CD4-positive, alpha-beta T cell (primary cell): ENCODE data around the gene POLR3GL. TPM values are rescaled to one million over a fixed set of nuclear protein-coding genes. Genes with fewer than 3 reads are reported as not detected.
A peak's percentile ranks its signal among the peaks of the same experiment; 100 is the strongest.

Experiments used
- ATAC-seq: fragments of 200-7000 bp; cut with Tn5 transposase; one replicate; pipeline ENCODE4 v1.10.0; 2022; ENCODE audit warnings: mild to moderate bottlenecking; ENCODE audit not compliant: poor library complexity
- CTCF ChIA-PET: fragments of 350-600 bp; sonication (Branson Sonifier 250); formaldehyde crosslinking; loops from one replicate; lab custom pipeline; 2021; ENCODE audit warnings: antibody characterized with exemption, inconsistent platforms; lab: Charles Lee
- POLR2A ChIA-PET: fragments of 350-600 bp; sonication (Branson Sonifier 250); formaldehyde crosslinking; loops from one replicate; lab custom pipeline; 2021; ENCODE audit warnings: antibody characterized with exemption, inconsistent platforms; lab: Charles Lee
- DNase-seq, 14 experiments: peaks; one replicate each; pipeline ENCODE4 v3.0.0-alpha.2; 2013 to 2020; ENCODE audit warnings: mixed read lengths in 2 of 14
- H3K27ac ChIP-seq, 2 donors: one replicate each; pipeline versions ENCODE4 v1.5.1 to v1.7.0; 2013; ENCODE audit warnings: low read length in 2 of 2, low read depth in 1 of 2, mild to moderate bottlenecking in 1 of 2
- H3K27me3 ChIP-seq, 2 experiments: 1 replicate in 1 of 2; 2 replicates in 1 of 2; pipeline versions ENCODE4 v1.6.1 to v1.7.0; 2013; ENCODE audit warnings: low read length in 2 of 2, control low read depth in 1 of 2, mild to moderate bottlenecking in 1 of 2, moderate library complexity in 1 of 2; ENCODE audit not compliant: insufficient read depth in 2 of 2, control insufficient read depth in 1 of 2
- H3K36me3 ChIP-seq: one replicate; pipeline ENCODE4 v1.6.1; 2013; ENCODE audit warnings: low read length, control low read depth; ENCODE audit not compliant: insufficient read depth
- H3K4me1 ChIP-seq: one replicate; pipeline ENCODE4 v1.6.1; 2013; ENCODE audit warnings: low read length, control low read depth; ENCODE audit not compliant: insufficient read depth
- H3K4me3 ChIP-seq: one replicate; pipeline ENCODE4 v1.5.1; 2013; ENCODE audit warnings: mild to moderate bottlenecking, low read length, moderate library complexity
- H3K9me3 ChIP-seq, 2 experiments: 1 replicate in 1 of 2; 2 replicates in 1 of 2; pipeline versions ENCODE4 v1.6.1 to v1.7.0; 2013; ENCODE audit warnings: low read length in 2 of 2, mild to moderate bottlenecking in 2 of 2, control low read depth in 1 of 2, moderate library complexity in 1 of 2; ENCODE audit not compliant: control insufficient read depth in 1 of 2, insufficient read depth in 1 of 2
- H3K27ac Mint-ChIP-seq: one replicate; pipeline ENCODE4 v1.8.0; 2020; ENCODE audit warnings: mixed read lengths
- H3K27me3 Mint-ChIP-seq: one replicate; pipeline ENCODE4 v1.8.0; 2021; ENCODE audit warnings: mixed read lengths
- H3K36me3 Mint-ChIP-seq: one replicate; pipeline ENCODE4 v1.8.0; 2021; ENCODE audit warnings: low read depth, mixed read lengths
- H3K4me1 Mint-ChIP-seq: one replicate; pipeline ENCODE4 v1.8.0; 2021; ENCODE audit warnings: low read depth, mixed read lengths
- H3K4me3 Mint-ChIP-seq: one replicate; pipeline ENCODE4 v1.8.0; 2020; ENCODE audit warnings: mild to moderate bottlenecking, mixed read lengths
- H3K9me3 Mint-ChIP-seq: one replicate; pipeline ENCODE4 v1.8.0; 2020; ENCODE audit warnings: mixed read lengths
- intact Hi-C, 2 experiments: fragments of 100-400 bp; cut with DNase I in 1 of 2; cut with micrococcal nuclease in 1 of 2; formaldehyde crosslinking; loops; one replicate each; pipeline versions ENCODE4 v1.15.1 to v1.9.0; 2023 to 2025; cut with DNase I, micrococcal nuclease
- total RNA-seq, 174 experiments: library from RNA in 2 of 174; stranded (reverse) in 2 of 174; gene quantifications; one replicate each; pipeline ENCODE4 v1.2.3 and lab custom pipeline; 2021 to 2026
- TF ChIP-seq, protein P1 (sequence below): fragments of 200-600 bp; IDR thresholded peaks from one replicate; pipeline ENCODE4 v1.8.0; 2022; ENCODE audit warnings: antibody characterized with exemption, mild to moderate bottlenecking

The POLR3GL gene
- total RNA-seq, 2 experiments from 2014 or later = 17.2 to 17.8 TPM

DNA sequence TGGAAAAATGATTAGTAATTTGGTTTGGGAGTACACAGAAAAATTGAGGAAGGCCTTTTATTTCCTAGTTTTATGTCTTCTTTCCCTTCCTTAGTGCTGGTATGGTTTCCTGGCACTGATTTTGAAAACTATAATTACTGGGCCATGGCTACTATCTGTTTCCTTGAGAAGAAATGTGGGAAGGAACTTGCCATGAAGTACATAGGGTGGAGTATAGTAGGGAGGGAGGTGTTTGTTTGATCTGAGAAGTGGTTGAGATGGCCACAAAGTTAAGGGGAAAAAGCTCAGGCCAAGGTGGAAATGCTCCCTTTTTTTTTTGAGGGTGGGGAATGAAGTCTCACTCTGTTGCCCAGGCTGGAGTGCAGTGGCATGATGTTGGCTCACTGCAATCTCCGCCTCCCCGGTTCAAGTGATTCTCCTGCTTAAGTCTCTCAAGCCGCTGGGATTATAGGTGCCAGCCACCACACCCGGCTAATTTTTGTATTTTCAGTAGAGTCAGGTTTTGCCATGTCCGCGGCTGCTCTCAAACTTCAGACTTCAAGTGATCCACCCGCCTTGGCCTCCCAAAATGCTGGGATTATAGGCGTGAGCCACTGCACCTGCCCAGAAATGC is 45.7 kb downstream of the POLR3GL start:
- TF ChIP-seq, protein P1, sequence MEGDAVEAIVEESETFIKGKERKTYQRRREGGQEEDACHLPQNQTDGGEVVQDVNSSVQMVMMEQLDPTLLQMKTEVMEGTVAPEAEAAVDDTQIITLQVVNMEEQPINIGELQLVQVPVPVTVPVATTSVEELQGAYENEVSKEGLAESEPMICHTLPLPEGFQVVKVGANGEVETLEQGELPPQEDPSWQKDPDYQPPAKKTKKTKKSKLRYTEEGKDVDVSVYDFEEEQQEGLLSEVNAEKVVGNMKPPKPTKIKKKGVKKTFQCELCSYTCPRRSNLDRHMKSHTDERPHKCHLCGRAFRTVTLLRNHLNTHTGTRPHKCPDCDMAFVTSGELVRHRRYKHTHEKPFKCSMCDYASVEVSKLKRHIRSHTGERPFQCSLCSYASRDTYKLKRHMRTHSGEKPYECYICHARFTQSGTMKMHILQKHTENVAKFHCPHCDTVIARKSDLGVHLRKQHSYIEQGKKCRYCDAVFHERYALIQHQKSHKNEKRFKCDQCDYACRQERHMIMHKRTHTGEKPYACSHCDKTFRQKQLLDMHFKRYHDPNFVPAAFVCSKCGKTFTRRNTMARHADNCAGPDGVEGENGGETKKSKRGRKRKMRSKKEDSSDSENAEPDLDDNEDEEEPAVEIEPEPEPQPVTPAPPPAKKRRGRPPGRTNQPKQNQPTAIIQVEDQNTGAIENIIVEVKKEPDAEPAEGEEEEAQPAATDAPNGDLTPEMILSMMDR = no peak
- H3K27ac Mint-ChIP-seq = no peak overlapping the region
- ATAC-seq = no peak
- H3K9me3 ChIP-seq = no peaks in the 10 kb centered on the region
- peaks cover 35% of the 10 kb centered on the region for H3K4me1 Mint-ChIP-seq
- DNase-seq = no peak
- ChIA-PET CTCF (interaction anchor here (5.2 kb wide), 1 partner anchor 30 kb away, joined by 151 read pairs; no protein-coding TSS in a partner anchor), POLR2A (interaction anchor here (1.1 to 7.3 kb wide), 3 partner anchors 31 to 165 kb away, joined by 3 to 144 read pairs (median 15); partner anchors contain the start of genes LIX1L and NUDT17)
- no peaks in the 10 kb centered on the region for H3K27me3 ChIP-seq
- H3K27ac ChIP-seq = no peak overlapping the region
- H3K27me3 Mint-ChIP-seq = no peaks in the 10 kb centered on the region
- H3K9me3 Mint-ChIP-seq = no peaks in the 10 kb centered on the region
- intact Hi-C loops = no loop called here
- H3K4me3 Mint-ChIP-seq = no peak overlapping the region
- peaks cover 22% of the 10 kb centered on the region for H3K4me1 ChIP-seq
- no peaks in the 10 kb centered on the region for H3K36me3 ChIP-seq
- no peaks in the 10 kb centered on the region for H3K36me3 Mint-ChIP-seq
- no peak overlapping the region for H3K4me3 ChIP-seq

- H3K27ac Mint-ChIP-seq = no peak overlapping the region
- peaks cover 11% of the 10 kb centered on the region for H3K4me1 Mint-ChIP-seq
- H3K36me3 Mint-ChIP-seq = no peaks in the 10 kb centered on the region
- H3K9me3 Mint-ChIP-seq = no peaks in the 10 kb centered on the region
- Histone ChIP-seq H3K4me3 (no peak overlapping the region), H3K27ac (no peak overlapping the region), H3K9me3 (no peaks in the 10 kb centered on the region), H3K36me3 (no peaks in the 10 kb centered on the region), H3K27me3 (peaks cover 0 to 3% of the 10 kb centered on the region in 2 experiments), H3K4me1 (peaks cover under 1% of the 10 kb centered on the region)
- ATAC-seq = peak; percentile 73
- peak in 12 of 14 experiments; percentile 26 to 85 (median 50) for DNase-seq
- intact Hi-C loops = loop anchor here (1.0 kb wide), 4 partner anchors 36 to 168 kb away; partner anchors contain the start of gene NUDT17 (in 2 of the 2)
- ChIA-PET CTCF (interaction anchor here (0.7 to 4.9 kb wide), 5 partner anchors 35 to 183 kb away, joined by 4 to 32 read pairs (median 7); partner anchors contain the start of gene NUDT17), POLR2A (interaction anchor here (1.6 to 7.3 kb wide), 4 partner anchors 16 to 168 kb away, joined by 6 to 144 read pairs (median 11); partner anchors contain the start of genes NUDT17 and TXNIP)
- no peak overlapping the region for H3K4me3 Mint-ChIP-seq
- TF ChIP-seq, protein P1 = peak; percentile 95
- H3K27me3 Mint-ChIP-seq = peaks cover 9% of the 10 kb centered on the region
These were observed 48.4 kb downstream of the POLR3GL start for GRCh38 chr1:146012703-146013558.

GRCh38 chr1:146013559-146013922 is 49.1 kb downstream of the POLR3GL start:
- peaks cover 3% of the 10 kb centered on the region in 2 experiments for H3K27me3 ChIP-seq
- ATAC-seq (no peak), DNase-seq (no peak)
- H3K4me3 ChIP-seq = no peak overlapping the region
- ChIA-PET POLR2A (no interaction called here), CTCF (interaction anchor here (1.3 to 4.9 kb wide), 3 partner anchors 35 to 168 kb away, joined by 4 to 32 read pairs (median 26); partner anchors contain the start of gene NUDT17)
- intact Hi-C loops = loop anchor here (1.0 kb wide), 4 partner anchors 36 to 168 kb away; partner anchors contain the start of gene NUDT17 (in 2 of the 2)
- peaks cover 11% of the 10 kb centered on the region for H3K4me1 Mint-ChIP-seq
- H3K36me3 Mint-ChIP-seq = no peaks in the 10 kb centered on the region
- H3K36me3 ChIP-seq = no peaks in the 10 kb centered on the region
- H3K27ac Mint-ChIP-seq = no peak overlapping the region
- TF ChIP-seq, protein P1 = no peak
- H3K27me3 Mint-ChIP-seq = peaks cover 15% of the 10 kb centered on the region
- H3K9me3 ChIP-seq = no peaks in the 10 kb centered on the region
- no peak overlapping the region for H3K4me3 Mint-ChIP-seq
- H3K9me3 Mint-ChIP-seq = no peaks in the 10 kb centered on the region
- no peaks in the 10 kb centered on the region for H3K4me1 ChIP-seq
- no peak overlapping the region for H3K27ac ChIP-seq
